GM12878 (cell line): ENCODE results near the gene SORBS1.

Experiments used
- CTCF ChIP-seq, 3 experiments: IDR thresholded peaks in 2 of 3; conservative IDR thresholded peaks in 1 of 3; 2 replicates each; pipeline ENCODE4 v1.5.1; 2011; ENCODE audit warnings: low read depth in 3 of 3, low read length in 3 of 3, mild to moderate bottlenecking in 3 of 3, control low read depth in 2 of 3, moderate library complexity in 2 of 3, inconsistent platforms in 1 of 3, mixed read lengths in 1 of 3; ENCODE audit not compliant: control insufficient read depth in 2 of 3, insufficient read depth in 1 of 3; ENCODE audit errors: extremely low read depth in 1 of 3
- EGR1 ChIP-seq, 2 experiments: IDR thresholded peaks; 1 replicate in 1 of 2; 2 replicates in 1 of 2; pipeline ENCODE4 v1.6.1; 2011 to 2012; ENCODE audit warnings: low read depth in 2 of 2, low read length in 2 of 2, borderline replicate concordance in 1 of 2, mild to moderate bottlenecking in 1 of 2, moderate library complexity in 1 of 2
- EP300 ChIP-seq, 2 experiments: fragments of 150-350 bp in 1 of 2; IDR thresholded peaks; 2 replicates each; pipeline ENCODE4 v1.6.1; 2011 to 2012; ENCODE audit warnings: low read depth in 2 of 2, low read length in 2 of 2, borderline replicate concordance in 1 of 2, improper control_type of control experiment in 1 of 2, inconsistent platforms in 1 of 2; ENCODE audit not compliant: control insufficient read depth in 1 of 2
- EZH2 ChIP-seq: IDR thresholded peaks from 2 replicates; pipeline ENCODE4 v1.6.1; 2012; ENCODE audit warnings: low read depth, mild to moderate bottlenecking, control low read depth, inconsistent platforms, low read length, borderline replicate concordance; ENCODE audit not compliant: control insufficient read depth
- FOXM1 ChIP-seq: IDR thresholded peaks from 2 replicates; pipeline ENCODE4 v1.6.1; 2012; ENCODE audit warnings: low read depth, mild to moderate bottlenecking, inconsistent platforms, low read length, moderate library complexity
- GABPA ChIP-seq: IDR thresholded peaks from 2 replicates; pipeline ENCODE4 v1.6.1; 2014; ENCODE audit warnings: antibody characterized with exemption, low read depth, mild to moderate bottlenecking, inconsistent platforms
- HCFC1 ChIP-seq: fragments of 150-350 bp; IDR thresholded peaks from 2 replicates; pipeline ENCODE4 v1.6.1; 2014; ENCODE audit warnings: low read length
- TAF1 ChIP-seq: IDR thresholded peaks from 2 replicates; pipeline ENCODE4 v1.6.1; 2011; ENCODE audit warnings: mild to moderate bottlenecking, low read depth, low read length, borderline replicate concordance
- ZNF687 ChIP-seq: fragments of 450-650 bp; IDR thresholded peaks from 2 replicates; pipeline ENCODE4 v1.6.1; 2017; ENCODE audit warnings: mild to moderate bottlenecking, moderate library complexity

GRCh38 chr10:95579292-95579691, 18.1 kb upstream of the SORBS1 start:
- no peak for TF ChIP-seq EZH2
- TF ChIP-seq EP300 (IDR thresholded peaks at IDR 0.05; ENCODE audit: borderline replicate concordance in 1 of 2, control insufficient read depth in 1 of 2, low read depth in 2 of 2, low read length in 2 of 2), result no peak
- no peak for TF ChIP-seq EGR1 (IDR thresholded peaks at IDR 0.05; ENCODE audit: borderline replicate concordance in 1 of 2, low read depth in 2 of 2, low read length in 2 of 2)
- no peak for TF ChIP-seq FOXM1
- TF ChIP-seq CTCF (IDR thresholded peaks at IDR 0.05 in 2 of 3, conservative IDR thresholded peaks at IDR 0.05 in 1 of 3; ENCODE audit: control insufficient read depth in 2 of 3, extremely low read depth in 1 of 3, insufficient read depth in 1 of 3, low read depth in 3 of 3, low read length in 3 of 3), result no peak
- TF ChIP-seq GABPA, result no peak
- TF ChIP-seq HCFC1, result no peak
- no peak for TF ChIP-seq TAF1
- no peak for TF ChIP-seq ZNF687
